Esophagus (tissue), 2 donors: ENCODE data around the gene ILKAP. TPM values are rescaled to one million over a fixed set of nuclear protein-coding genes. Genes with fewer than 3 reads are reported as not detected.
A peak's percentile ranks its signal among the peaks of the same experiment; 100 is the strongest.

ENCODE experiments used
- H3K27ac ChIP-seq, 2 donors: one replicate each; pipeline ENCODE4 v1.5.1; 2013; ENCODE audit warnings: low read depth in 2 of 2, mild to moderate bottlenecking in 2 of 2, inconsistent platforms in 1 of 2, low read length in 1 of 2, moderate library complexity in 1 of 2
- H3K27me3 ChIP-seq, 2 donors: one replicate each; pipeline ENCODE4 v1.6.1; 2013; ENCODE audit warnings: low read length in 2 of 2, control low read depth in 1 of 2, mild to moderate bottlenecking in 1 of 2; ENCODE audit not compliant: insufficient read depth in 2 of 2, control insufficient read depth in 1 of 2
- H3K36me3 ChIP-seq, 2 donors: one replicate each; pipeline ENCODE4 v1.6.1; 2013; ENCODE audit warnings: low read length in 1 of 2; ENCODE audit not compliant: control insufficient read depth in 2 of 2, insufficient read depth in 2 of 2
- H3K4me1 ChIP-seq, 2 donors: one replicate each; pipeline ENCODE4 v1.6.1; 2013; ENCODE audit warnings: low read length in 1 of 2; ENCODE audit not compliant: control insufficient read depth in 2 of 2, insufficient read depth in 2 of 2
- H3K4me3 ChIP-seq, 2 donors: one replicate each; pipeline ENCODE4 v1.5.1; 2013; ENCODE audit warnings: low read length in 2 of 2, mild to moderate bottlenecking in 2 of 2, low read depth in 1 of 2, moderate library complexity in 1 of 2
- H3K9me3 ChIP-seq, 2 donors: one replicate each; pipeline ENCODE4 v1.6.1; 2013; ENCODE audit warnings: mild to moderate bottlenecking in 2 of 2, low read depth in 1 of 2, low read length in 1 of 2, moderate library complexity in 1 of 2; ENCODE audit not compliant: control insufficient read depth in 2 of 2, insufficient read depth in 1 of 2
- WGBS, 2 donors: extraction: QIAGEN DNeasy Blood & Tissue Kit; methylation state at CpG; one replicate each; pipeline ENCODE4 v1.1.7; 2013; 5-methylcytosine and 5-hydroxymethylcytosine counted together
- polyA plus RNA-seq, 2 donors: library from polyadenylated mRNA; stranded (reverse); fragments of 200-250 nt; gene quantifications; one replicate each; pipeline ENCODE4 v1.2.3, GENCODE V29; 2013
- donor health status: healthy with polysubstance abuse.
- donor health status: Bipolar disorder and iron deficiency.

ILKAP gene
- polyA plus RNA-seq, 2 donors = 36.7 to 41.4 TPM

DNA sequence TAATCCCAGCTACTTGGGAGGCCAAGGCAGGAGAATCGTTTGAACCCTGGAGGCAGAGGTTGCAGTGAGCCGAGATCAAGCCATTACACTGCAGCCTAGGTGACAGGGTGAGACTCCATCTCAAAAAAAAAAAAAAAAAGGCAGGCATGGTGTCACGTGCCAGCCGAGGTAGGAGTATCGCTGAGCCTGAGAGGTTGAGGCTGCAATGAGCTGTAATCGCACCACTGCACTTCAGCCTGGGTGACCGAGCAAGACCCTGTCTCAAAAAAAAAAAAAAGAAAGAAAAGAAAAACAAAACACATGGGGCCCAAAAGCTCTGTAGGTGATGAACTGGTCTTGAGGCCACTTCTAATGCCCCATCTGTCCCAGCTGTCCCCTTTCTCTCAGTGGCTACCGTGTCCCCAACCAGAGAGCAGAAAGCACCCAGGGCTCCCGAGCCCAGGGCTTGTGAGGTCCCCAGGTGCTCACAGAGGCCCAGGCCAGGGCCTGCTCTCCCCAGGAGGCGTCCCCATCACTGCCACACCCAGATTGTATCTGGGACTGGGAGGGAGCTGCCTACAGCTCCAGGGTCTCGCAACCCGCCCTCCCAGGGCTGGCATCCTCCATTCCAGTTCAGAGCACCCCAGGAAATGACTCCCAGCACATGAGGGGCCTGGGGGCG, 56.5 kb downstream of the ILKAP start:
- H3K4me3 ChIP-seq = no peak overlapping the region
- 85 to 88% methylated on average over 13 of the region's 13 CpGs for WGBS, 2 donors
- H3K36me3 ChIP-seq = no peaks in the 10 kb centered on the region
- no peaks in the 10 kb centered on the region for H3K27me3 ChIP-seq
- H3K9me3 ChIP-seq = no peaks in the 10 kb centered on the region
- no peak overlapping the region for H3K27ac ChIP-seq
- peaks cover 6 to 17% of the 10 kb centered on the region in 2 donors for H3K4me1 ChIP-seq

DNA sequence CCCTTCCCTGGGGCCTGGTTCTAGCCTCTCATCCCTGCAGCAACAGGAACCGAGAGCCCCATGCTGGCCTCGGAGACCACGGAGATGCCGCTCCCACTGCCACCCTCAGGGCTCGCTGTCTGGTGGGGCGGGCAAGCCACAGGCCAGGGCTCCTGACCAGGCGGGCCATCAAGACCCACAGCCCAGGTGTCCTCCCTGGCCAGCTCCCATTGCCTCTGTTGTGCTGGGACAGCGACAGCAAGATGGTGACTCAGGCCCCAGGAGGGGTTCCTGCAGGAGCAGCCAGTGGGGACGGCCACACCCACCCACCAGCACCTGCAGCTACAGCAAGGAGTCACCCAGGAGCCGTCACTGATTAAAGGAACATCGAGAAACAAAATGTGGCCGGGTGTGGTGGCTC, 57.6 kb downstream of the ILKAP start:
- H3K4me1 ChIP-seq = peaks cover 6 to 28% of the 10 kb centered on the region in 2 donors
- whole genome bisulfite sequencing, 2 donors = 69 to 73% methylated on average over 12 of the region's 12 CpGs
- H3K27ac ChIP-seq = no peak overlapping the region

DNA sequence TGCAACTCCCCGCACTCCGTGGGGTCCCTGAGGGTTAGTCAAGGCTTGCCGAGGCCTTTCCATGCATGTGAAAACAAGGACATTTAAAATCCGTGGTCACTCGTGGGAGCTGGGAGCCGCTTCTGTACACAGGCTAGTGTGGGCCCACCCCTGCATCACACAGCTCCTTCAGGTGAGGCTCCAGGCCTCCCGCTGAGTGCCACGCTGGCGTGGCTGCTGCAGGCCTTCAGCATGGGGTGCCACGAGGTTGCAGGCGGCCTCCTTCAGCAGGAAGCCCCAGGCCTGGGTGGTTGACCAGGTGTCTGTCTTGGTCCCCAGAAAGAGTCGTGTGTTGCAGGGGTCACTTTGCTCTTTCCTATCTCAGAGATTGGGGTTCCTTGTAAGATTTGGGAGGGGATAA, 58.4 kb downstream of the ILKAP start:
- Histone ChIP-seq H3K4me1 (peaks cover 6 to 32% of the 10 kb centered on the region in 2 donors), H3K4me3 (no peak overlapping the region), H3K9me3 (no peaks in the 10 kb centered on the region), H3K36me3 (no peaks in the 10 kb centered on the region), H3K27me3 (no peaks in the 10 kb centered on the region), H3K27ac (no peak overlapping the region)
- WGBS, 2 donors = 81 to 83% methylated on average over 12 of the region's 12 CpGs

More for the DNA sequence above, 57.6 kb downstream of the ILKAP start:
- H3K36me3 ChIP-seq = no peaks in the 10 kb centered on the region
- no peaks in the 10 kb centered on the region for H3K9me3 ChIP-seq
- no peaks in the 10 kb centered on the region for H3K27me3 ChIP-seq
- no peak overlapping the region for H3K4me3 ChIP-seq

DNA sequence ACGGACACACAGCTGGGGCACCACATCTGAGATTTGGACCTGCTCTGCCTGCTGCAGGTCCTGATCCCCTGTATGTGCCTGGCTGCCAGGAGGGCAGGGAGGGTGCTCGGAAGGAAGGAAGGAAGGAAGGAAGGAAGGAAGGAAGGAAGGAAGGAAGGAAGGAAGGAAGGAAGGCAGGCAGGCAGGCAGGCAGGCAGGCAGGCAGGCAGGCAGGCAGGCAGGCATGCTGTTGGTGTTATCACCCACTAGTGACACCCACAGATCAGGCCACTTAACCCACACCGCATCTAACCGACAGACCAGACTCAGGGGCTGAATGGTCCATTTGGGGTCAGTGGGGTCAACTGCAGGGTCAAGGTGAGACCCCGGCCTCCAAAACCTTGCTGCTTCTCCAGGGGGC, 59.2 kb downstream of the ILKAP start:
- no peaks in the 10 kb centered on the region for H3K36me3 ChIP-seq
- no peaks in the 10 kb centered on the region for H3K9me3 ChIP-seq
- no peak overlapping the region for H3K27ac ChIP-seq
- no peaks in the 10 kb centered on the region for H3K27me3 ChIP-seq
- no peak overlapping the region for H3K4me3 ChIP-seq
- peaks cover 6 to 32% of the 10 kb centered on the region in 2 donors for H3K4me1 ChIP-seq
- 73 to 87% methylated on average over 5 of the region's 5 CpGs for WGBS, 2 donors

DNA sequence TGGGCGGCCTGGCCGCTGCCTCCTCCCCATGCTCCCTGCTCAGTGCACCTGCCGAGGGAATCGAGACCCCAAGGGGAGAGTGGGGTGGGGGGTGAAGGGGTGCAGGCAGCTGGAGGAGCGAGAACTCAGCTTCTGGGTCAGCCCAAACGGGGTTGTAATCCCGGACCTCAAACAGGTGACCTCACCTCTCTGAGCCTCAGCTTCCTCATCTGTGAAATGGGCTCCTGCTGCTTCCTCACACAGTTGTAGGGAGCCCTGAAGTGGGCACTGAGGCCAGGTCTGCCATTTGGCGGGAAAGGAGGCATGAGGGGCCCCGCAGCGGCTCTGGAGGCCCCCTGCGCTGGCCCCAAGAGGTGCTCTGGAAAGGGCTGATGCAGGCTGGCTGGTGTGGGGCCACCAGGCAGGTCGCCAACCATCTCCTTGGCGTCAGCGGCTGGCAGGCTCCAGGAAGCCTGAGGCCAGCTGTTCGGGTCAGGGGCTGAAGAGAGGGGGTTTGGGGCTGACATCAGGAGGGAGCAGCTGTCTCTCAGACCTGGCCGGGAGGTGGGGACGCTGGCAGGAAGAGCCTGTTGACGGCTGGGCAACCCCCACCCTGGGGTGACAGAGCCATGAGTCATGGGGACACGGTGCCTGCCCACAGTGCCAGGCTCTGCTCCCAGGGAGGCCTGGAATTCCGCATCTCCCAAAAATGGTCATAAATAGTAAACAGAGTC, 60.1 kb downstream of the ILKAP start:
- Histone ChIP-seq H3K4me1 (peaks cover 6 to 32% of the 10 kb centered on the region in 2 donors), H3K27ac (peak overlapping the region in 1 of 2 donors; percentile 36), H3K27me3 (no peaks in the 10 kb centered on the region), H3K4me3 (no peak overlapping the region), H3K9me3 (no peaks in the 10 kb centered on the region), H3K36me3 (no peaks in the 10 kb centered on the region)
- 60 to 65% methylated on average over 20 of the region's 20 CpGs for WGBS, 2 donors

DNA sequence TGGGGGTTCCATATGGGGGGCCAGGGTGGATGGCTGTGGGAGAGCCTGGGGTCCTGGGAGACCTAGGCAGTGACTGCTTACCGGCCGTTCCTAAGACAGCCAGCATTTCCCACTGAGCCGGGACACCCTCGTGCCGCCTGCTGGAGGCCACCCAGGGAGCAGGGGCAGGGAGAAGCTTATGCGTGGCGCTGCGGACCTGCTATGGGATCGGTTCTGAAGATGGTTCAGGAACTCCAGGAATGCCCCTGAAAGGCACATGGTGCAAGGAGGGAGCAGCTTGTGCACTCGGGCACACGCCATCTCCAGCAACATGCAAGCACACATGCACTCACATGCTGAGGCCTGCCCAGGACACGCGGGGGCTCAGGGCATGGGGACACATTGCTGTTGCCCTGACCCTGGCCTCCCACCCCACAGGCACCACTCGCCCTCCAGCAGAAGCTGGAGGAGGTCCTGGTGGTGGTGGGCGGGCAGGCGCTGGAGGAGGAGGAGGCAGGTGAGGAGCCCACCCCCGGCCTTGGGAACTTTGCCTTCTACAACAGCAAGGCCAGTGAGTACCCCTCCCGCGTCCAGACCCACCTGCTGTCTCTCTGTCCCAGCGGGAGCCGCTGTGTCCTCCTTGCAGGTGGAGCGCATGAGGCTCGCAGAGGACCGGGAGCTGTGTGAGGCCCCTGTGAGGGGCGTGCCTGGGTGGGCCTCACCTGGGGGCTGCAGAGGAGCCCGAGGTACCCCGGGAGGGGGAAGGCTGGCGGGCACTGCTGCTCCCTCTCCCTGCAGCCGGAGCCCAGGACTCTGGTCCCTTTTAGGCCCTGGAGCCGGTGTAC, 60.9 kb downstream of the ILKAP start:
- H3K36me3 ChIP-seq = no peaks in the 10 kb centered on the region
- H3K27ac ChIP-seq = peak overlapping the region in 1 of 2 donors; percentile 43
- 69% methylated on average over 30 of the region's 30 CpGs for WGBS, 2 donors
- no peak overlapping the region for H3K4me3 ChIP-seq
- no peaks in the 10 kb centered on the region for H3K27me3 ChIP-seq
- H3K4me1 ChIP-seq = peaks cover 6 to 37% of the 10 kb centered on the region in 2 donors
- no peaks in the 10 kb centered on the region for H3K9me3 ChIP-seq

DNA sequence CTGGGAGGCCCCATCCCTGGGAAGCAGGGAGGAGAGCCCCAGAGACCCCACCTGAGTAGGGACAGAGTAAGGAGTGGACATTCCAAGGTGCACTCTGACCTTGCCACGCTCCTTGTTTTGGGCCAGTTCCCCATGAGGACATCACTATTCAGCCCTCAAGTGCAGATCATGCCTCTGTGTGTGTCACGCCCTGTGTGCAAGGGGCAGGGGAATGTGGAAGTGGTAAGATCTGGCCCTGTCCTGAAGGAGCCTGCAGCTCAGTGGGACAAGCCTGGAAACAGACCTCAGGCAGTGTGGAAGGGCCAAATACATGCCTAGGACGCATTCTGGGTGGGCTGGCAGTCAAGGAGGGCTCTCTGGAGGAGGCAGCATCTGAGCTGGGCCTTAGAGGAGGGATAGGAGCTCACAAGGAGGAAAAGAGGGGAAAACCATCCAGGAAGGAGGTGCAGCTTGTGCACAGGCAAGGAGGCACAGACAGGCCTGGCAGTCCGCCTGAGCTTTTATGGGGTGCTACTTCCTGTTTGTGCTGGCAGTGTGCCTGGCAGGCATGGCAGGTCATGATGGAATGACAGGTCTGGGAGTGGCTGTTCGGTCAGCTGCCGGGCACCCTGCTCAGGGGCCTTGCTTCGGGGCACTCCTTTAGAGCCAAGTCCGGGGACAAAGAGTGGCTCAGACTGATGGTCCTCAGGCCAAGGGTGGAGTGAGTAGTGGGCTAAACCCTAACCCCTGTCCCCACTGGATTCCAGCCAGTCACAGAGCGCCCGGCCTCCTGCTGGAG, 61.8 kb downstream of the ILKAP start:
- Histone ChIP-seq H3K27me3 (no peaks in the 10 kb centered on the region), H3K36me3 (no peaks in the 10 kb centered on the region), H3K4me3 (no peak overlapping the region), H3K9me3 (no peaks in the 10 kb centered on the region), H3K4me1 (peaks cover 6 to 40% of the 10 kb centered on the region in 2 donors), H3K27ac (peak overlapping the region in 1 of 2 donors; percentile 43)
- WGBS, 2 donors = 56 to 57% methylated on average over 10 of the region's 10 CpGs

DNA sequence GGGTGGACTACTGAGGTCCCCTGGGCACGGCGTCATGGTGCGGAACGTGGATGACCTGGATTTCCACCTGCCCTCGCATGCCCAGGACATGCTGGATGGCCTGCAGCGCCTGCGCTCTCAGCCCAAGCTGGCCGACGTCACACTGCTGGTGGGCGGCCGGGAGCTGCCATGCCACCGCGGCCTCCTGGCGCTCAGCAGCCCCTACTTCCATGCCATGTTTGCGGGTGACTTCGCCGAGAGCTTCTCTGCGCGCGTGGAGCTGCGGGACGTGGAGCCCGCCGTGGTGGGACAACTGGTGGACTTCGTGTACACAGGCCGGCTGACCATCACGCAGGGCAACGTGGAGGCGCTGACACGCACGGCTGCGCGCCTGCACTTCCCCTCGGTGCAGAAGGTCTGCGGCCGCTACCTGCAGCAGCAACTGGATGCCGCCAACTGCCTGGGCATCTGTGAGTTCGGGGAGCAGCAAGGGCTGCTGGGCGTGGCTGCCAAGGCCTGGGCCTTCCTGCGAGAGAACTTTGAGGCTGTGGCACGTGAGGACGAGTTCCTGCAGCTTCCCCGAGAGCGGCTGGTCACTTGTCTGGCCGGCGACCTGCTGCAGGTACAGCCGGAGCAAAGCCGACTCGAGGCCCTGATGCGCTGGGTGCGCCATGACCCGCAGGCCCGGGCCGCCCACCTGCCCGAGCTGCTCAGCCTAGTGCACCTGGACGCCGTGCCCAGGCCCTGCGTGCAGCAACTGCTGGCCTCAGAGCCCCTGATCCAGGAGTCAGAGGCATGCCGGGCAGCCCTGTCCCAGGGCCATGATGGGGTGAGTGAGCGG, 62.6 kb downstream of the ILKAP start:
- WGBS, 2 donors = 88 to 94% methylated on average over 60 of the region's 60 CpGs
- no peaks in the 10 kb centered on the region for H3K9me3 ChIP-seq
- peaks cover 6 to 40% of the 10 kb centered on the region in 2 donors for H3K4me1 ChIP-seq
- H3K27me3 ChIP-seq = no peaks in the 10 kb centered on the region
- no peak overlapping the region for H3K4me3 ChIP-seq
- H3K27ac ChIP-seq = no peak overlapping the region
- no peaks in the 10 kb centered on the region for H3K36me3 ChIP-seq
